ENCODE measurements around the gene ARAP2.

DNA sequence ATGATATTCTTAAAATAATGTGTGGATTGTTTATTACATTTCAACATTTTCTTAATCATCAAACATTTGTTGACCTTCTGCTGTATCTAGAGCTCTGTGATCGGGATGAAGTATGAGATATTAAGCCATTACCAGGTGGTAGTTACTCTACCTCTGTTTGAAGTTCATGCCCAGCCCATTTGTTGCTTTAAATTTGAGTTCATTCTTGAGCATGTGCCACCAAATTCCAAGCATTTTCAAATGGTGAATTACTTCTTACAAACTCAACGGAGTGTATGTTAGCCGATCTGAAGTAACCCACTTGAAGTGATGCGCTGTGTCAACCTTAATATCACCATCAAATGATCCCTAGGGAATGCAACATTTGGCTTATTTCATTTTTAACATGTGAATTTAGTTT, 29.8 kb upstream of the ARAP2 start:
- no peak for TF ChIP-seq CTCF (conservative IDR thresholded peaks at IDR 0.05 in 1 of 2, IDR thresholded peaks at IDR 0.05 in 1 of 2; ENCODE audit: extremely low read depth in 1 of 2, insufficient read depth in 1 of 2, low read depth in 1 of 2, low read length in 2 of 2)
- TF ChIP-seq EZH2 (IDR thresholded peaks at IDR 0.05; ENCODE audit: borderline replicate concordance, low read length) = no peak

Measured in mammary epithelial cell (primary cell).